HL-60/S4 treated with phorbol 12-myristate 13-acetate at 8.2 ng/mL for 4 days and 3 days (cell line): ENCODE measurements around the gene CAMK2B.

Source experiments
- in situ Hi-C: fragments of 300-500 bp; cut with MboI; formaldehyde crosslinking; loops from 2 replicates; pipeline ENCODE4 v1.15.0; 2022; ENCODE audit warnings: low sequenced_read_pairs

CAMK2B gene

DNA sequence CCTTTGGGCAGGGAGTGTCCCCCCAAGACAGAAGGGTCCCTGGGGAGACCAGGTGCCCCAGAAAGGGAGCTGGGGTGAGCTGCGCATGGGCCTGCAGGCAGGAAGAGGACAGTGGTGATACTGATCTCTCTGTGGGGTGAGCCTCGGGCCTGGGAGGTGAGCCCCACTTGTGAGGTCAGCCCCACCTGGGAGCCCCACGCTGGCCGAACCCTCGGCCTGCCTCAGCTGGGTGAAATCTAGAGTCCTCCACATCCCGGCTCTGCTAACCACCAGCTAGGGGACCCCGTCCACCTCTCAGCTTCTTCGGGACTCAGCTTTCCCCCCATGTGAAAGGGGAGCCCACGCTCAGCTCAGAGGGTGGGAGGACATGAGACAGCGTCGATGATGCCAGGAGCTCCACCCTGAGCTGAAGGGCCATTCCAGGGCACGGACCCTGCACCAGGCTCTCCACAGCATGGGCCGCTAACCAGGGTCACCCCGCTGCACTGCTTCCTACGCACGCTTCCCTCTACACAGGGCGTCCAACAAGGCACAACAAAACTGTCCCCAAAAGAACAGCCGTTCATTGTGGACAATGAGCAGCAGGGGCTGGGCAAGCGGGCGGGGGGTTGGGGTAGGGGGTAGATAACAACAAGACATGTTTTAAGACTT lies 48.7 kb downstream of the CAMK2B start:
- in situ Hi-C loops: no loop called here

DNA sequence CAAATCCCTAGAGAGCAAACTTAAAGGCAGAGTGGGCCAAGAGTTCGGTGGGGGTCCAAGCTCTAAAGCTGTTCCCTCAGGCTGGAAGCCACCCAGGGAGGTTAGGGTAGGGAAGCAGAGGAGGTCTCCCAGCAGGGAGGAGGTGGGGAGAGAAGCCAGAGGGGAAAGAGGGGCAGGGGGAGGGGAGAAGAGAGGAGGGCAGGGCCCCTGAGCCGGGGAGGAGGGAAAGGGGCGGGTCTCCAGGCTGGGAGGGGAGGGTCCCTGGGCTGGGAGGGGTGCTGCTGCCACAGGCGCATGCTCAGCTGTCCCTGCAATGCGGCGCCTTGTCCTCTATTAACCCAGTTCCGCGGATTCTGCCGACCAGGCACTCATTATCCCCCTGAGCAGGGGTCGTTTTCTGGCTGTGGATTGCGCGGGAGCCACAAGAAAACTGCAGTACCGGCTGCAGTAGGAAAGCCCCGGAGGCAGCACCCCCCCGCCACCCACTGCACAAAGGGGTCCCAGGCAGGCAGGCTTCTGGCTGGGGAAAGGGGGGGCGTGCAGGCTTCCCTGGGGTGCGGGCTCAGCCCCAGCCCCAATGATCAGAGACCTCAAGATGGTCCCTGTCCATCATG lies 49.3 kb downstream of the CAMK2B start:
- in situ Hi-C loops: no loop called here

DNA sequence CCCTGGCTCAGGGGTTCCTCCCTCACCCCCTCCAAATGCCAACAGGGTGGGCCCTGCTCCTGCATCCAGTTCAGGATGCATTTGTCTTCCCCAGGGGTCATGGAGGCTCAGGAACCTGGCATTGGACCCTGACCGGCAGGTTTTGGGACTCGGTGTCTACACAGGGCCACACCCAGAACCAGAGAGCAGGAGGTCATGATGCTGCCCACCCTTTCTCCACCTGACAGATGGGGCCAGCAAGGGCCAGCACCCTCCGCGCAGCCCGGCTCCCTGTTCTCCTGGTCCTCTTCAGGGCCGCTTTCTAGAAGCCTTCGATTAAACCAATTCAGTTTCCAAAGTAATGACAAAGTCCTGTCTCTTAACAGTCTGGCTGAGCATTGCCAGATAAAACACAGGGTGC lies 50.2 kb downstream of the CAMK2B start:
- in situ Hi-C loops: no loop called here

DNA sequence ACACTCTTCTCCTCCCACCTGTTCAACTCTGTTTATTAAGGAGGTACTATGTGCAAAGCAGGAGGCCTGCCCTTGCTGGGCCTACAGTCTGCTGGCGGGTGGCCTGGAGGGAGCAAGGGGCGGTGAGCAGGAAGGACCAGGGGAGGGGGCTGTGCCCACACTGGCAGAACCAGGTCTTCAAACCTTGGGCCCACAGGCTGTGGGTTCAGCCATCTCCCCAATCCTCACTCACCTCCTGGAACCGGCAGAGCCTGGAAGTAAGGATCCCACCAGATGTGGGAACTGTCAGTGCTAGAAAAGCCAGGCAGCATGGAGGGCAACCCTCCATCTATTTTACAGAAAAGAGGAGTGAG lies 50.8 kb downstream of the CAMK2B start:
- in situ Hi-C loops: no loop called here

DNA sequence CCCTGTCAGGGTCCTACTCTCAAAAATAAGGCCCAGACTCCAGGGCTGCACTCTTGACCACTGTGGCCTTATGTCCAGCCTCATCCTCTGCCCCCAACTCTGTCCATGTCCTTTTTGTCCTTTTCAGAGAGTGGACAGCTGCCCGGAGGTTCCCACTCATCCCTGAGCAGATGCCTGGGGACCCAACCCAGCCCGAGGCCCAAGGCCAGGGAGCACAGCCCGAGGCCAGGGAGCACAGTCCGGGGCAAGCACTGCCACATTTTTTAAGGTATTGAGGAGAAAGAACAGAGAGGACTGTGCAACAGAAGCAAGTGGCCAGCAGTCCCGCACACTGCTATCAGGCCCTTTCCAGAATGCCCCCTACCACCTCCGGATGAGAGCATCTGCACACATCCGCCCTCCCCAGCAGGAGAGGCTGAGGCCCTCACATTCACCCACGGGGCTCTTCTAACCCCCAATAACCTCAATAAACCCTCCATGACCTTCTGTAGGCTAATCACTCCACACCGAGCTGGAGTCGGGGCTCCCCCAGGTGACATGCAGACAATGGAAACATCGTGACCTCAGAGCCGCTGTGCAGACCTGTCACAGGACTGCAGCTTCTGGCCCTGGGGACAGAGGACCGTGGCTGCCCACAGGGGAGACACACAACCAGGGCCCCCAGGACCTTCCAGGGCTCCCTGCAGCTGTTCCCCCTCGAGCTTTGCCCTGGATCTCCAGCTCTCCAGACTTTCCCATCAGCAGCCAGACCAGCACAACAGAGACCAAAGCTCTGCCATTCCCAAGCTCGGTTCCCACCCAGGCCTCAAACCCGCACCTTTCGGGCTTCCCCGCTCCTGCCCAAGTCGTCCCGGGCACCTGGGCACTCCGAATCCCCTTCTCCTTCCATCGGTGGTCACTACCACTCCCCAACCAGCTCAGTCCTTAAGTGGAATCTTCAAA lies 51.4 kb downstream of the CAMK2B start:
- in situ Hi-C loops: no loop called here

DNA sequence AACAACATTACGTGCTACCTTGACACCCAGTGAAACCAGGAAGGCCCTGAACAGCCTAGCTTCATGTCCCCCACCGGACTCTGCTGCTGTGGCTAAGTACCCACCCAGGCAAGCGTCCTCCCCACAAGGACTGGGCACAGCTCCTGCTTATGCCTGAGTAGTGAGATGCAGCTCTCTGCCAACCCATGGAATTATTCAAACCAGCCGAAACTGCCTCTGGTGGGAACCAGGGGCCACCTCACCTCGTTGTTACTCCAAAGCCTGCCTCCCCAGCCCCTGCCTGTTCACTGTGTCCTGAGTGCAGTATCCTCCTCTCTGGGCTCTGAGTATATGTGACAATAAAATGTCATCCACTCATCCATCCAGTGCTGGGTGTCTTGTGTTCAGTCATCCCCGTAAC lies 52.4 kb downstream of the CAMK2B start:
- in situ Hi-C loops: no loop called here

DNA sequence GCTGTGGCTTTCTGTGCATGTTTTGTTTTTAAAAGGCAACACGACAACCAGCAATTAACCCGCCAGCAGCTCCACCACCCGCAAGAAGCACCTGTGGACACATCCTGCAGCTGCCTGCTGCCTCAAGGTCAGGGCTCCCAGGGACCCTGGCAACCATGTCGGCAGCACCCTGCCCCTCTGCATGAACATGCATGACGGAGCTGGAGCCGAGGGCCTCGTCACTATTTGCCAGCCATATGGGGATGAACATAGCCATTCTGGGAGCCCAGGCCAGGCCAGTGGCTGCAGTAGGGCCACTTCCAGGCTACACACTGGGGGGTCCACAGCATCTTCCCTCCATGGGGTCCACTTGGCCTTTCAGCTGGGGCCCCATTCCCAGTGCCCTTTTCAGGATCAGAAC lies 52.9 kb downstream of the CAMK2B start:
- in situ Hi-C loops: no loop called here

DNA sequence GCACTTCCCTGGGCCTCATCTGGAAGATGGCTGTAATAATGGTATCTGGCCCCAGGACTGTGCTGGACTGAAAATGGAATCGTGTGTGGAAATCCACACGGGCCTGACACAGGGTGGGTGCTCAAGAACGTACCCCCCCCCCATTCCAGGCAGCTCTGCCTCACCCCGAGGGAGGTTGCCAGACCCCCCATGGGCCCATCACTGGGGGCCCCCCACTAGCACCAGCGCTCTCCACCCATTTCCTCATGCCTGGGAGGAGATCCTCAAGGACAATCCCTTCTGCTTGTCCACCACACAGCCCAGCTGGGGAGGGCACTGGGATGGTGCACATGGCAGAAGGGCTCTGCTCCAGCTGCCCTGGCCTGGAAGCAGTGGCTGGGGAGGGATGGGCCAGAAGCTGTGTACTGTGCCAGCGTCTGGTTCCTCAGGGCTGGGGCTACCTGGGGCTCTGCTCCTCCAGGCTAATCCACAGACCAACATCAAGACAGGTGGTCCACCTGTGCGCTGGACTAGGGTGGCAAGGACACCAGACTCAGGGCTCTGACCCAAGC lies 55.4 kb downstream of the CAMK2B start:
- in situ Hi-C loops: no loop called here

DNA sequence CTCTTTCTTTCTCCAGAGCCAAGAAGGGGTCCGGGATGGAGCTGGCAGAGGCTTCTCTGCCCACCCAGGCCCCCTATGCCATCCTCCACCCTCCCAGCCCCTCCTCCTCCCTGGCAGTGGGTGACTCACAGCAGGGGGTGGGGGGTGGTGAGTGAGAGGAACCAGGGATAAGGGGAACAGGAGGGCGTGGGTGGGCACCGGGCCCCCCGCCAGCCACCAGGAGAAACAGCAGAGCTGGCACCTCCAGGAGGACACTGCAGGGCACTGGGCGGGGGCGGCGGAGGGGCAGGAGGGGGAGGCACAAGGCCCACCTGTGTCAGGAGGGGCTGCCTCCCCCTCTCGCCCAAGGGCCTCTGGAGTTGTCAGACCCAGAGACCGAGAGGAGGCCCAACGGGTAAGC lies 56.0 kb downstream of the CAMK2B start:
- in situ Hi-C loops: no loop called here

DNA sequence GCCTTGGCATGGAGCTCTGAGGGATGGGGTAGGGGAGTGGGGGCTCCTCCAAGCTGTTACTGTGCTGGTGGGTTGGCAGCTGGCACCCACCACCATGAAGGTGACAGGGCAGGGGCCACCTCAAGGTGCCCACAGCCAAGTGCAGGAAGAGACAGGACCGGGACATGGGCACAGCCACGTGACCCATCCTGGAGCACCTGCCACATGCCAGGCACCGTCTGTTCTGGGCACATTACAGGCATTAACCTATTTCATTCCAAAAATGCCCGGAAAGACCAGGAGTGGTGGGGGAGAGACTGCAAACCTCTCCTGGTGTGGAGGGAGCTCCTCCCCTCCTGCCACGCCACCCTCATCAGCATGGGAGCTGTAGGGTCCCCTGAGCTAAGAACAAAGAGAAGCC lies 56.7 kb downstream of the CAMK2B start:
- in situ Hi-C loops: no loop called here

DNA sequence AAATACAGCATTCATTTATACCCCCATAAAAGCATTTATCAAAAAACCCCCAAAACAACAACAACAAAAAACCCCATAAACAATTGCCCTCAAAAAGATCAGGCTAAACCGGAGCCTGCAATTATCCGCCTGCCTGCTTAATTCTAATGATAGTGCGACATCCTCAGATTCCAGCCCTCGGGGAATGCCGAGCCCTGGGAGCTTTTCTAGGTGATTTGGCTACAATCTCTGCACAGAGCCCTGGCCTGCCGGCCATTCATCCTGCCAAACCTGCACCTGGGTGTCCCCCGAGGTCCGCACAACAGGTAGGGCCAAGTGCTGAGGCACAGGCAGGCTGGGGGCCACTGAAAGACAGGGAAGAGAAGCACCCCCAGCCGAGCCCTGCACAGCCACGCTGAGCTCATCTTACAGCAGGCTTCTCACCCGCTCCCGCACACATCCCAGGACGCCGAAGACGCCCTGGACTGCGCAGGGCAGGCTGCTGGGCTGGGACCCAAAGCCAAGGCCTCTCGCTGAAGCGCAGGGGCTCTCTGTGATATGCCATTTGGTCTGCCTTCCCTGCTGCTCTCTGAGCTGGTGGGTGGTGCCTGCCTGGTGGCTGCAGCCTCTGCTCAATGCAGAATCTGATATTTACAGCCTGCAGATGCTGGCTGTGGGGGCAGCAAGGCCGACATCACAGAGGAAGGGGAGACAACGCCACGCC lies 57.5 kb downstream of the CAMK2B start:
- in situ Hi-C loops: no loop called here

DNA sequence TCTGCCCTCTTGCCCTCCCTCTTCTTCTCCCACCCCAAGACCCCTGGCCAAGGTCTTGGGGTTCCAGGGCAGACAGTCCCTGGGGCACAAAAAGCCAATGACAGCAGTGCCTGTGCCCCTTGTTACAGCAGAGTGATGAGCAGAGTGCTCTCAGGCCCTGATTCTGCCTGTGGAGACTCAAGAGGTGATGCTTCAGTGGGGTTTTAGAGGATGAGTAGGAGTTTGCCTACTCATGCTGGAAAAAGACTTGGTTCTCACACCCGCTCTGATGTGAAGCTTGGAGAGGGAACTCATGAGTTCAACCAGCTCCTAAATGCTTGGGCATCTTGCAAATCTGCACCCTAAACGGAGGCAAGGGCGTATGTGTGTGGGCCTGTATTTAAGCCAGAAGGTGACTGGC lies 58.2 kb downstream of the CAMK2B start:
- in situ Hi-C loops: no loop called here

DNA sequence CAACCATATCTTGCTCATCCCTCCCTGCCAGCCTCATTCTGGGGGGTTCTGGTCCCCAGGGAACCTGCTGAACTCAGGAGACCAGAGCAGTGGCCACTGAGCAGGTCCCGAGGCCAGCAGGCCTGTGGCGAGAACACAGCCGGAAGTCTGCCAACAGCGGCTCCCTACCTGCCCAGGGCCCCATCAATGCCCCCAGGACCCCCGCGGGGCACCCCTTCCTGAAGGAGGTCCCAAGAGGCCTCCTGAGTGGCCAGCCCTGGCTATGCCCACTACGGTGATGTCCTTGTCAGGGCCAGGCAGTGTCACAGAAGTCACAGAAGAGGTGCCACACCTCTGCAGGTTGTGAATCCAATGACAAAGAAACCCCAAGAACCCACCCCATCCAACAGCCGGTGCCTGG lies 58.9 kb downstream of the CAMK2B start:
- in situ Hi-C loops: no loop called here

DNA sequence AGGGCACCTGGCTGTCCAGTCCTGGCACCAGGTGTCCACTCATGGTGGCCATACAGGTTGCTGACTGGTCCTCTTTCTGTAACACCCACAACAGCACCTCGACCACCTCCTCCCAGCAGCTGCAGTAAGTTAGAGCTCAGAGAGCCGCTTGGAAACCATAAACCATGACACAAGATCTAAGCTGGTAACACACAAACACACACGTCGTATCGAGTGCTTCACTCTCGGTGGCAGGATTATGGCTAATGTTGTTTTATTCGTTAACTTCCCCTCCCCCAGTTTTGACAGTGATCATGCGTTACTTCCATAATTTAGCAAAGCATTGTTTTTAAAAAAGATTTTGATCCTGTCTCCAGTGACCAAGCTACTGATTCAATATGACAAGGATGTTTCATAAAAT lies 59.7 kb downstream of the CAMK2B start:
- in situ Hi-C loops: no loop called here

DNA sequence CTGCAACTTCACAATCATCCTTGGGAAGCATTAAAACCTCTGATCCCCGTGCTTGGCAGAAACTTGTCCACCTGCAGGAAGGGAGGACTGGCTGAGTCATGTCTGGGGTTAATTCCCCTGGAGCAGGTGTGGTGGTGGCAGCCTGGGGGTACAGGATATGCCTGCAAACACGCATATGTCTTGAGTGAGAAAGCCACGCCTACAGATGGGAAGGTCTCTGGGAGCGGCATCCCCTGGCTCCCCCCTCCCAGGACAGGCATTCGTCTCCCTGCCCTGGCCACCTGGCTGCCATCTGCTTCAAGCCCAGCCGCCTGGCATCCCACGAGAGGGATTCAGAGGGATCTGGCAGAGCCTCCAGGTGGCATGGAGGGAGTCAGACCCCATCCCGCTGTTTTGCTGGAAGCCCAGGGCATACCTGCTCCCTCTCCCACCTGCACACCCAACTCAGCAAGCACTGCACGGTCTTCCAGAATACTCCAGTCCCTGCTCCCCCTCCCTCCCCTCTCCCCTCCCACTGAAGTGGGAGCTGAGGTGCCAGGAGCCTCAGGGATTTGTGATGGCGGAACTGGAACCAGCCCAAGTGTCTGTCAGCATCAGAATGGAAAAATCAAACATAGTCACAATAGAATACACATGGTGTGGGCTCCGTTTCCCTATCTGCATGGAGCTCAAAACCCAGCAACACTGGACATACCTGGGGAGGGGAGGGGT lies 61.0 kb downstream of the CAMK2B start:
- in situ Hi-C loops: no loop called here

DNA sequence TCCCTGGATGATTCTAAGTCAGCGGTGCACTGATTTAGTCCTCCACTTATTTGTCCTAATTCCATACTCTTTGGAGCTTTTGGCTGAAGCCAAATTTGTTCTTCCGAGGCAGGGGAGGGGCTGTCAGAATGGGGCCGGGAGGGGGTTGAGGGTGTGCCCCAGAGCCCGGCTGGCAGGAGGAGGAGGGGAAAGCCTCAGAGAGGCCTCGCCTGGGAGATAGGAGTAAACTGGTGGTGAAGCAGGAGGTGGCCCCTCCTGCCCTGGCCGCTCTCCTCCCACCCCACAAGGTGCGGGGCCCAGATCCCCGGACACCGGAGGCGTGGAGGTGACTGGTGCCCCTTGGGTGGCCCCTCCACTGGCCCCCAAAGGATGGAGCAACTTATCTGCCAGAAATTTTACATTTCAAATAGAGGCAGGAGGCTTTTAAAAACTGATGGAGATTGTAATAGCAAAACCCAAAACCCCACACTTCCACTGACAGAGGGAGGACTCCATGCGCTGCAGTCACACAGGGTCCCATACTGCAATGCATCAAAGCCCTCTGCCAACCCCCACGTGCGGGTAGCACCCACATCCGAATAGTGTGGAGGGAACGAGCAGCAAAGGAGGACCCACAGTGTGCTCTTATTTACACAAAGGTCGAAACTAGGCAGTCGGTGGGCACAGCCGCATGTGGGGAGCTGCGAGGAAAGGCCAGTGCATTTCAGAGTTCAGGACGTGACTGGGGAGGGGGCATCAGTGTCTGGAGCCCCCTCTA lies 61.9 kb downstream of the CAMK2B start:
- in situ Hi-C loops: no loop called here

DNA sequence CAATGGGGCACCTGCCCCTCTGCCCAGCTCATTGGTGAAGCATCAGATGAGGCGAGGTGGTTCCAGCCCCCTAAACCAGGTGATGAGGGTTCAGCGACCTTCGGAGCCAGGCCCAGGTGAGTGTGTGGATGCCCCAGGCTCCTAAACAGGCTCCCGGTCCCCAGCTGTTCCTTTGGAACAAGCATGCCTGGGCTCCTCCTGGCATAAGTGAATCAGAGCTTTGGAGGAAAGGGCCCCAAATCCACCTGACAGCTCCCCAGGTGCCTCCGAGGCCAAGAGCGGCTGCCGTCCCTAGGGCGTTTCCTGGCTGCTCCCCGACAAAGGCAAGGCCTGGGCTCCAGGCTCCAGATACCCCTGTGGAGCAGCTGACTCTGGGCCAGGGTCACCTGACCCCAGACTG lies 63.4 kb downstream of the CAMK2B start:
- in situ Hi-C loops: no loop called here

DNA sequence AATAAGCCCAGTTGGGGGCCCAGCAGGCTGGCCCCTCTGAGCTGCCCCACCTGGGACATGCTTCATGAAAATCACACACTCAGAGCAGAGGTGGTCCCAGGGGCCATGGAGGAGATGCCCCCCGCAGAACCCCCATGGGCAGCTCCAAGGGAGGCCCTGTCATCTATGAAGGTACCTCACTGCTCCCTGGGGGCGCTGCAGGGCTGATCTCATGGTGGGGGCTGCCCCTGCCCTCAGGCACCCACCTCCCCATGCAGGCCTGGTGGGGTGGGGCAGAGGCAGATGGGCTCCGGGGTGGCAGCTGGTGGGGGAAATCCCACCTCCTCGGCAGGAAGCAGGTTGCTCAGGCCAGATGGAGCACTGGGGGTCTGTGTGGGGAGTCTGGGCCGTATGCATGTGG lies 64.2 kb downstream of the CAMK2B start:
- in situ Hi-C loops: no loop called here

DNA sequence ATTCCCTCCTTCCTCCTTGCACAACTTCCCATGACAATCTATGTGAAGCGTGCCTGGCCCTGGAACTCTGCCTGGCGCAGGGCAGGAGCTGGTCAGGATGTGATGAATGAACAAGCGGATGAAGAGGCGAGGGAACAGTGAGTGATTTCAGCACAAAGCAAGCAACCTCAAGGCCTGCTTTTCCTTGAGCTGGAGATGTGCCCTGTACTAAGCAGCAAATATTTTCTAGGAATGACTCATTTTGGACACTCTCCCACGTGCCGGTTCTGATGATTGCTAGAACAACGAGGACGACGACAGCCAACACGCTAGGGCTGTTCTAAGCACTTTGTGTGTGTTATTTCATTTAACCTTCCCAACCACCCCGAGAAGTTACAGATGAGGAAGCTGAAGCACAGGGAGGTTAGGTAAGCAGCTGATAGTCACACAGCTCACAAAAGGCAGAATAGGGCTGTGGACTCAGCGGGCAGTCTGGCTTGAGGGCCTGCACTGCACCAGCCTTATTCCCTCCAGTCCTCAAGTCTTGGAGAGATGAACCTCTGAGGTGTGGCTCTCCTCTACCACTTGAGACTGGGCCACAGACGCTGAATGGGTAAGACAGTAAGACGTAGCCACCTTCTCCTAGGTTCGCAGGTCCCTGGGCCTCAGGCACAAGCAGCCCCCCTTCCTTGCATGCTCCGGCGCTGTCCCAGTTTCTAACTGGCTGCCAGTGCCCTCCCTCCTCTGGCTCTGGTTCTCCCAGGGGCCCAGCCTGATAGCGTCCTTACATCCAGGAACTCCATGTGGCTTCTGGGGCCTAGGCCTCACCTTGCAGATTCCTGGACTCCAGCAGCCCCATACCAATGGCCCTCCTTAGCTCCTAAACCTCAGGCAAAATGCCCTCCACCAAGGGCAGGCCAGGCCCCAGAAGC lies 65.6 kb downstream of the CAMK2B start:
- in situ Hi-C loops: no loop called here
